IPS DF 4.7 (cell line): ENCODE results near the gene ZSCAN10.
"Not testable (repeated sequence)": the region's sequence is repeated elsewhere in the genome, so short reads cannot be mapped to it uniquely, and the experiment has no call there.

ENCODE experiments used
- DNase-seq: peaks from one replicate; pipeline ENCODE4 v3.0.0-alpha.2; 2013; ENCODE audit warnings: low spot score; ENCODE audit errors: extremely low read depth

ZSCAN10 gene

GRCh38 chr16:3098459-3099394, at the start of gene ZSCAN10:
TSS of gene ZSCAN10 (minus strand) at chr16:3099294. CDS start at chr16:3092937, 6,357 bp downstream.
- no peak for DNase-seq

DNA sequence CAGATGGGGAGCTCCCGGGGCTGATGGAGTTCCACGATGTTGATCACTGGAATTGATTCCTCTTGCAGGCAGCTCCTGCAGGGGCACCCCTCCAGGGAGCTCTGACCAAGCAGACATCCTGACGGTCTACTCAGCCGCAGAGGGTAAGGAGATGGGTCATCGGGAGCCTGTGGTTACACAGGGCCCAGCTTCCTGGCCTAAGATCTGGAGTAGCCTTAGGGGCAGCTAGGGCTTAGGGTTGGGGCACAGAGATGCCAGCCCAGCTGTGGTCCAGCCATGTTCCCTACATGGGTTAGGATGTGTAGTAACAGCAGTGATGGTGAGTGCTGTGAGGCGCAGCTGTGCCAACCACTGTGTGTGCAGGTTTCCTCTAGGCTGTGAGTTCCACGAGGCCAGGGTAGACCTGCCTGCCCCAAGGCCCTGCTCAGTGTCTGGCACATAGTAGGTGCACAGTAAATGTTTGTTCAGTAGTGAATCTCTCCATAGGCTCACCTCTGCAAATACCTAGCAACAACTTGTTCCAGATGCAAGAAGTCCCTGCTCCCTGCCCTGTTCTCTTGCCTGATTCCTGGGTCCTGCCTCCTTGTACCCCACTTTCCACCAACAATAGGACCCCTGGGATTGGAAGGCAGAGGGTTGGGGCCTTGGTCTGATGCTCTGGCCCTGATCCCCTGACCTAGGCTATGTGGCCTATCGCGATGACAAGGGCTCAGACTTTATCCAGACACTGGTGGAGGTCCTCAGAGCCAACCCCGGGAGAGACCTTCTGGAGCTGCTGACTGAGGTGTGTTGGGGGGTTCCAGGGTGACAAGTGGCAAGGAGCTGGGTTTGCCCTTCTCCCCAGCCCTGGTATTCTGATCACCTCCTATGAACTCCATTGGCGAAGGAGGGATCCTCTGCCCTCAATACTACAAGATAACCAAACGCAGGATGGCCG, 49.4 kb upstream of the ZSCAN10 start:
- no peak for DNase-seq

GRCh38 chr16:3147757-3148104, 48.6 kb upstream of the ZSCAN10 start:
- no peak for DNase-seq

DNA sequence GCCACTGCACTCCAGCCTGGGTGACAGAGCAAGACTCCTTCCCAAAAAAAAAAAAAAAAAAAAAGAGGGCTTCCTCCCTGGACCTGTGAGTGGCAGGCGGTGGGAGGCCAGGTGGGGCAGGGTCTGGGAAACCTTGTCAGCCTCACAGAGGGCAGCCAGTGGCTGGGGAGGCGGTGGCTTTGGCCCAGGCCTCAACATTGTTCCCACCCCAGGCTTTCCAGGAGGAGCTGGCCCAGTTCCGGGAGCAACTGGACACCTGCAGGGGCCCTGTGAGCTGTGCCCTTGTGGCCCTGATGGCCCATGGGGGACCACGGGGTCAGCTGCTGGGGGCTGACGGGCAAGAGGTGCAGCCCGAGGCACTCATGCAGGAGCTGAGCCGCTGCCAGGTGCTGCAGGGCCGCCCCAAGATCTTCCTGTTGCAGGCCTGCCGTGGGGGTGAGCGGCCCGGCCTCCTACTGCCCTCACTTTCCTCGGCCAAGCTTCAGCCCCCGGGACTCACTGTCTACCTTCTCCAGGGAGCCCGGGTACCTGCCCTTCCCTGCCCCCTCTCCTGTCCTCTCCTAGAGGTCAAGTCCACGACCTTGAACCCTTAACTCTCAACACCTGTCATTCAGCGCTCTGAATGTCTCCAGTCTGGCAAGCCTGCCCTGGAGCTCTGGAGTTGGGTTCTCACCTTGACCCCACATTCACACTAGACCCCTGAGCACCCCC, 48.1 kb upstream of the ZSCAN10 start:
- no peak for DNase-seq

GRCh38 chr16:3145660-3146059, 46.6 kb upstream of the ZSCAN10 start:
- DNase-seq, result no peak

- DNase-seq, result no peak
Observed at GRCh38 chr16:3145151-3145550, 46.1 kb upstream of the ZSCAN10 start.

- no peak for DNase-seq
Observed at GRCh38 chr16:3144321-3144983, 45.4 kb upstream of the ZSCAN10 start.

DNA sequence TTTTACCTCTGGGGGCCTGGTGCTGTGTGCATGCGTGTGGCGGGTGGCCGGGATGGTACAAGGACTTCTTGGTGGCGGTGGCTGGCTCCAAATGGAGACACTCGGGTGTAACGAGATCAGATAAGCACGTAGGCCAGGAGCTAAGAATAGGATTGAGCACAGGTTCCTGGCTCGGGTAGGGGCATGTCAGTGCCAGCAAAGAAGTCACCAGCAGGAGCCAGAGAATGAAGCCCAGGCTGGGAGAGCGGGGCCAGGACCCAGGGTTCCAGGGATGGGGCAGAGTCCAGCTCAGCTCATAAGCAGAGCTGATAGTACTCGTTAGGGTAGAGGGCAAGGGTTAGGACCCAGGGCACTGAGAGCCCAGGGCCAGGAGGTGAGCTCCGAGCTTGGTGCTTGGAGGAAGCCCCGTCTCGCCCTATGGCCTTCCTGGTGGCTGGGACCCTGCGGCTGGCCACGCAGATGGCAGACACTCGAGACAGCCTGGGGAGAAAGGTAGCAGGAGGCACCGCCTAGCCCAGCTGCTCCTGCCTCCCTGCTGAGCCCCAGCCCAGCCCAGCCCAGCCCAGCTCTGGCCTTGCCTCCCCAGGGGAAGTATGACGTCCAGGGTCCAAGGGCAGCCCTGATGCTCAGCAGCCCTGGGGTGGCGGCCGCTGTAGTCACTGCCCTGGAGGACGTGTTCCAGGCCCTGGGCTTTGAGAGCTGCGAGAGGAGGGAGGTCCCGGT, 44.7 kb upstream of the ZSCAN10 start:
- no peak for DNase-seq

- DNase-seq, result no peak
Observed at GRCh38 chr16:3143189-3143588, 44.1 kb upstream of the ZSCAN10 start.

GRCh38 chr16:3142770-3143169, 43.7 kb upstream of the ZSCAN10 start:
- DNase-seq, result no peak

- no peak for DNase-seq
Observed at GRCh38 chr16:3142327-3142726, 43.2 kb upstream of the ZSCAN10 start.

- no peak for DNase-seq
Observed at GRCh38 chr16:3141781-3142311, 42.8 kb upstream of the ZSCAN10 start.

- no peak for DNase-seq
Observed at GRCh38 chr16:3140603-3141427, 41.7 kb upstream of the ZSCAN10 start.

- DNase-seq, result not testable (repeated sequence)
Observed at GRCh38 chr16:3139561-3139960, 40.5 kb upstream of the ZSCAN10 start.

DNA sequence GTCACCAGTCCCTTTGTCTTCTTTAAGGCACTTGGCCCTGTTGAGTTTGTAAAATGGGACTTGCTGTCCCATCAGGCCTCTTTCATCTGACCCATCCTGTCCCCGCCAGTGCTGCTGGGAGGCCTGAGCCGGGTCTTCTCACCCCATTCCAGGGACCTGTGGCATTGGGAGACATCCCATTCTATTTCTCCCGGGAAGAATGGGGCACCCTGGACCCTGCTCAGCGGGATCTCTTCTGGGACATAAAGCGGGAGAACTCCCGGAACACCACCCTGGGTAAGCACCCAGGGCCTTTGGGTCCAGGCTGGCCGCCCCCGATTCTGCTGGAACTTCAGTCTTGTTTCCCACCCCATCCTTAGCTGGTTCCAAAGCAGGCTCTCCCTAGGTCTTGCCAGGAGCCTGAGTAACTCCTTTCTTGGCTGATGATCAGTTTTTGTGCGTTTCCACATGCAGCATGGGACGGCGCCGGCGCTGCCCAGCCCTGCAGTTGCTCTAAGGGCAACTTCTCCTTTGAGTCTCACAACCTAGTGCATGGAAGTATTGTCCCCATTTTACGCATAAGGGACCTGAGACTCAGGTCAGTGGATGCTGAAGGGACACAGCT, 39.8 kb upstream of the ZSCAN10 start:
- no peak for DNase-seq

- no peak for DNase-seq
Observed at GRCh38 chr16:3138342-3138741, 39.2 kb upstream of the ZSCAN10 start.

DNA sequence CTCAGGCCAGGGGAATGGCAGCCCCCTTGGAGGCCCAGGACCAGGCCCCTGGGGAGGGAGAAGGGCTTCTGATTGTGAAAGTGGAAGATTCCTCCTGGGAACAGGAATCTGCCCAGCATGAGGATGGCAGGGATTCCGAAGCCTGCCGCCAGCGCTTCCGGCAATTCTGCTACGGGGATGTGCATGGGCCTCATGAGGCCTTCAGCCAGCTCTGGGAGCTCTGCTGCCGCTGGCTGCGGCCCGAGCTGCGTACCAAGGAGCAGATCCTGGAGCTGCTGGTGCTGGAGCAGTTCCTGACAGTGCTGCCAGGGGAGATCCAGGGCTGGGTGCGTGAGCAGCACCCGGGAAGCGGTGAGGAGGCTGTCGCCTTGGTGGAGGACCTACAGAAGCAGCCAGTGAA, 38.2 kb upstream of the ZSCAN10 start:
- no peak for DNase-seq

DNA sequence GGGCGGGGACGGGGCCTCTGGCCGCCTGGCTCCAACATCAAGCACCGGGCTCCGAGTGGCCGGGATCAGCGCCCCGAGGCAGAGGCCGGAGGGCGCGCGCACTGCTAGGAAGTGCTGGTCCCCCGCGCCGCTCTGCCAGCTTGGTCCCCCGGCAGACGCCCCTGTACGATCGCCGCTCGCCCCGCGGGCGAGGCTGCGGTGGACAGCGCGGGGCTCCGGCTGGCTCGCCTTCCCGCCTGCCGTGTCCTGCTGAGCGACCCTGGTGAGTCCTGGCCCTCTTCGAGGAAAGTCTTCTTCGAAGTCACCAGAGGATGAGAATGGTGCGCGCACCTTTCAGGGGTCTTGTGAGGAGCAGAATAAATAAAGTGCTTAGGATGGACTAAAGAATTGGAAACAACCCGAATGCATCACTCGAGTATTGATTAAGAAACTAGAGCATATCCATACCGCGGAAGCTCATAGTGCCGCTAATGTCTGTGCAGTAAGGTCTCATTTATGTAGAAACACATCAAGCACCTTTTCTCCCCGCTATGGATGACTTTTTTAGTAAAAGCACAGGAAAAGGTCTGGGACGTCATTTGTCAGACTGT, 36.1 kb upstream of the ZSCAN10 start:
- no peak for DNase-seq
